PC-9 (cell line): ENCODE measurements around the gene HACD2.

Experiments used
- CTCF ChIP-seq: fragments of 200-600 bp; sonication (generic); conservative IDR thresholded peaks from 2 replicates; pipeline ENCODE4 v1.6.1; 2017; ENCODE audit warnings: mixed run types, antibody characterized with exemption, mild to moderate bottlenecking, moderate library complexity
- EZH2 ChIP-seq: fragments of 200-600 bp; sonication (generic); IDR thresholded peaks from 2 replicates; pipeline ENCODE4 v1.8.0; 2017; ENCODE audit warnings: antibody characterized with exemption, low read depth

- TF ChIP-seq CTCF (no peak), EZH2 (no peak)
These were observed 81.7 kb downstream of the HACD2 start for GRCh38 chr3:123503203-123503602.
